Calu3 (cell line): Measurements from ENCODE around the gene NEUROG1. TPM values are rescaled to one million over a fixed set of nuclear protein-coding genes. Genes with fewer than 3 reads are reported as not detected.

Experiments
- BruUV-seq: library from RNA; stranded (reverse); fragments of 400-500 nt; replicated peaks from 2 replicates; lab custom pipeline; 2021; lab: Mats Ljungman, UMichigan
- CTCF ChIA-PET: fragments of 300-600 bp; sonication (Branson Sonifier 250); formaldehyde crosslinking; loops from one replicate; lab custom pipeline; 2022; ENCODE audit warnings: antibody characterized with exemption; lab: Charles Lee
- DNase-seq: peaks from one replicate; pipeline ENCODE4 v3.0.0; 2022
- H3K27ac Mint-ChIP-seq: one replicate; pipeline ENCODE4 v1.8.0; 2022; ENCODE audit warnings: mixed read lengths; ENCODE audit not compliant: unreplicated experiment
- H3K27me3 Mint-ChIP-seq: one replicate; pipeline ENCODE4 v1.8.0; 2022; ENCODE audit warnings: mixed read lengths; ENCODE audit not compliant: unreplicated experiment
- H3K36me3 Mint-ChIP-seq: one replicate; pipeline ENCODE4 v1.8.0; 2022; ENCODE audit warnings: mild to moderate bottlenecking, moderate library complexity, mixed read lengths; ENCODE audit not compliant: insufficient read depth, unreplicated experiment
- H3K4me1 Mint-ChIP-seq: one replicate; pipeline ENCODE4 v1.8.0; 2022; ENCODE audit warnings: mild to moderate bottlenecking, low read depth, mixed read lengths; ENCODE audit not compliant: unreplicated experiment
- H3K4me3 Mint-ChIP-seq: one replicate; pipeline ENCODE4 v1.8.0; 2022; ENCODE audit warnings: mild to moderate bottlenecking, low read depth, moderate library complexity, mixed read lengths; ENCODE audit not compliant: unreplicated experiment
- H3K9me3 Mint-ChIP-seq: one replicate; pipeline ENCODE4 v1.8.0; 2022; ENCODE audit warnings: low read depth, mixed read lengths; ENCODE audit not compliant: unreplicated experiment
- intact Hi-C: fragments of 100-400 bp; cut with micrococcal nuclease; formaldehyde crosslinking; loops from one replicate; pipeline ENCODE4 v1.10.0; 2022; ENCODE audit not compliant: unreplicated experiment
- total RNA-seq: library from RNA; stranded (reverse); gene quantifications from 2 replicates; pipeline ENCODE4 v1.2.3, GENCODE V29; 2022
- TF ChIP-seq, protein P1 (sequence below): fragments of 200-600 bp; IDR thresholded peaks from one replicate; pipeline ENCODE4 v1.8.0; 2022; ENCODE audit warnings: antibody characterized with exemption; ENCODE audit not compliant: unreplicated experiment

Gene NEUROG1
- total RNA-seq, 1 experiment from 2014 or later: not detected

GRCh38 chr5:135574493-135574892, 38.7 kb upstream of the NEUROG1 start:
- CTCF ChIA-PET: no interaction called here
- no peaks in the 10 kb centered on the region for H3K4me1 Mint-ChIP-seq

GRCh38 chr5:135571902-135572301, 36.1 kb upstream of the NEUROG1 start:
- no peak for DNase-seq
- intact Hi-C loops: no loop called here
- no TSS peak for BruUV-seq
- H3K27ac Mint-ChIP-seq: no peak overlapping the region
- H3K9me3 Mint-ChIP-seq: no peaks in the 10 kb centered on the region
- no peaks in the 10 kb centered on the region for H3K4me1 Mint-ChIP-seq
- TF ChIP-seq, protein P1, sequence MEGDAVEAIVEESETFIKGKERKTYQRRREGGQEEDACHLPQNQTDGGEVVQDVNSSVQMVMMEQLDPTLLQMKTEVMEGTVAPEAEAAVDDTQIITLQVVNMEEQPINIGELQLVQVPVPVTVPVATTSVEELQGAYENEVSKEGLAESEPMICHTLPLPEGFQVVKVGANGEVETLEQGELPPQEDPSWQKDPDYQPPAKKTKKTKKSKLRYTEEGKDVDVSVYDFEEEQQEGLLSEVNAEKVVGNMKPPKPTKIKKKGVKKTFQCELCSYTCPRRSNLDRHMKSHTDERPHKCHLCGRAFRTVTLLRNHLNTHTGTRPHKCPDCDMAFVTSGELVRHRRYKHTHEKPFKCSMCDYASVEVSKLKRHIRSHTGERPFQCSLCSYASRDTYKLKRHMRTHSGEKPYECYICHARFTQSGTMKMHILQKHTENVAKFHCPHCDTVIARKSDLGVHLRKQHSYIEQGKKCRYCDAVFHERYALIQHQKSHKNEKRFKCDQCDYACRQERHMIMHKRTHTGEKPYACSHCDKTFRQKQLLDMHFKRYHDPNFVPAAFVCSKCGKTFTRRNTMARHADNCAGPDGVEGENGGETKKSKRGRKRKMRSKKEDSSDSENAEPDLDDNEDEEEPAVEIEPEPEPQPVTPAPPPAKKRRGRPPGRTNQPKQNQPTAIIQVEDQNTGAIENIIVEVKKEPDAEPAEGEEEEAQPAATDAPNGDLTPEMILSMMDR: no peak
- no peaks in the 10 kb centered on the region for H3K27me3 Mint-ChIP-seq
- H3K4me3 Mint-ChIP-seq: no peak overlapping the region
- CTCF ChIA-PET: interaction anchor here (0.6 kb wide), 1 partner anchor 146 kb away, joined by 3 read pairs; no protein-coding TSS in a partner anchor
- H3K36me3 Mint-ChIP-seq: no peaks in the 10 kb centered on the region

More at GRCh38 chr5:135574493-135574892, 38.7 kb upstream of the NEUROG1 start:
- no peaks in the 10 kb centered on the region for H3K27me3 Mint-ChIP-seq
- DNase-seq: no peak
- H3K27ac Mint-ChIP-seq: no peak overlapping the region
- intact Hi-C loops: no loop called here
- TF ChIP-seq, protein P1: no peak
- no peaks in the 10 kb centered on the region for H3K36me3 Mint-ChIP-seq
- H3K9me3 Mint-ChIP-seq: no peaks in the 10 kb centered on the region
- H3K4me3 Mint-ChIP-seq: no peak overlapping the region
- BruUV-seq: no TSS peak

DNA sequence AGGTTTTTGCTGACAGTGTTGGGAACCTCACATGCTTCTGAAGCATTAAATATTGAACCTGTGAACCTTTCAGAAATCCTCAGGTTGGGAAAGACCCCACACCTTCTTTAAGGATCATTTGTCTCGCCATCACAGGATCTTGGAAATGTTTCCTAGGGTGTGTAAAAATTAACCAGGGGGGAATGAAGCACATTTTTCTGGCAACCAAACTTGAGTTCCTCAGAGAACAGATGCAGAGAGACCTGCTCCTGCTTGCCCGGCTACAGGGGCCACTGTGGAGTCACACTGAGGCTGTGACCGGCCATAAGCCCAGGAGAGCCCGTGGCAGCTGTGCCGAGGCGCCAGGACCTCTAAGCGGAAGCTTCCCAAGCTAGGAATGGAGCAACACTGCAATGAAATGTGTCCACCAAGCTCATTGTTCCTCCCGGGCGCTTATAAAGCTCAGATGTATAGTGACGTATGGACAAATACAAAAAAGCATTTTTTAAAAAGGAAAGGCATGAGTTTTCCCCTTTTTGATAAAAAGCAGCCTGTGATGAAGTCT, 35.4 kb upstream of the NEUROG1 start:
- TF ChIP-seq, protein P1: no peak
- no peaks in the 10 kb centered on the region for H3K9me3 Mint-ChIP-seq
- DNase-seq: no peak
- H3K4me3 Mint-ChIP-seq: no peak overlapping the region
- H3K4me1 Mint-ChIP-seq: no peaks in the 10 kb centered on the region
- CTCF ChIA-PET: interaction anchor here (0.6 to 0.7 kb wide), 3 partner anchors 50 to 145 kb away, joined by 3 to 5 read pairs (median 4); no protein-coding TSS in a partner anchor
- no TSS peak for BruUV-seq
- H3K27me3 Mint-ChIP-seq: peaks cover 2% of the 10 kb centered on the region
- intact Hi-C loops: no loop called here
- H3K36me3 Mint-ChIP-seq: no peaks in the 10 kb centered on the region
- H3K27ac Mint-ChIP-seq: no peak overlapping the region

DNA sequence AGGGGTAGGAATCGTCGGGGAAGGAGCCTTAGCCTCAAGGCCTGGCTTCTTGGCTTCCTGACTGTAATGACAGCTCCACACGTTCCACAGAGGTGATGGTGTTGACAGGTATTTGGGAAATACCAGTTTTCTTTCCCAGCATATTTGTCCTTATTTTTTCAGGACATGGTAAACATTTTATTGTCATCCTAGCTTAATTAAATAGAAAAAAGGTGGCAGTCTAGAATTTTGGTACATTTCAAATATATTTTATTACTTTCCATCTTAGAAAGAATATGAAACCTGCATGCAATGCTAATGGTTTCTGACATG, 34.6 kb upstream of the NEUROG1 start:
- intact Hi-C loops: no loop called here
- TF ChIP-seq, protein P1: no peak
- CTCF ChIA-PET: interaction anchor here (0.8 to 1.2 kb wide), 2 partner anchors 9 to 159 kb away, joined by 3 to 5 read pairs; no protein-coding TSS in a partner anchor
- no peaks in the 10 kb centered on the region for H3K36me3 Mint-ChIP-seq
- H3K4me3 Mint-ChIP-seq: no peak overlapping the region
- no peaks in the 10 kb centered on the region for H3K4me1 Mint-ChIP-seq
- peaks cover 9% of the 10 kb centered on the region for H3K27me3 Mint-ChIP-seq
- no peak overlapping the region for H3K27ac Mint-ChIP-seq
- no peaks in the 10 kb centered on the region for H3K9me3 Mint-ChIP-seq
- no peak for DNase-seq
- no TSS peak for BruUV-seq
